Sigmoid colon (tissue), 7 donors: Measurements from ENCODE around the gene CNGA2. TPM values are rescaled to one million over a fixed set of nuclear protein-coding genes. Genes with fewer than 3 reads are reported as not detected.

Experiments used
- DNase-seq: peaks from one replicate; pipeline ENCODE4 v3.0.0-alpha.2; 2019
- H3K27ac ChIP-seq, 4 donors: fragments of 200-600 bp; sonication (generic); one replicate each; pipeline ENCODE4 v1.5.1; 2016 to 2019; ENCODE audit warnings: mild to moderate bottlenecking in 1 of 4
- H3K27me3 ChIP-seq, 3 donors: fragments of 200-600 bp; sonication (generic); one replicate each; pipeline ENCODE4 v1.5.1; 2019; ENCODE audit warnings: mild to moderate bottlenecking in 1 of 3
- H3K36me3 ChIP-seq, 4 donors: fragments of 200-600 bp; sonication (generic); one replicate each; pipeline ENCODE4 v1.5.1; 2016 to 2019
- H3K4me1 ChIP-seq, 4 donors: fragments of 200-600 bp; sonication (generic); one replicate each; pipeline ENCODE4 v1.5.1; 2017 to 2019
- H3K4me3 ChIP-seq, 4 donors: fragments of 200-600 bp; sonication (generic); one replicate each; pipeline ENCODE4 v1.5.1; 2017 to 2019; ENCODE audit warnings: mild to moderate bottlenecking in 2 of 4, moderate library complexity in 1 of 4
- H3K9me3 ChIP-seq, 4 donors: fragments of 200-600 bp in 3 of 4; sonication (generic) in 3 of 4; one replicate each; pipeline versions ENCODE4 v1.5.1 to v1.6.1; 2013 to 2019
- EP300 ChIP-seq, 4 donors: sonication (generic); formaldehyde crosslinking; IDR thresholded peaks; one replicate each; pipeline ENCODE4 v1.6.1; 2017; ENCODE audit warnings: antibody characterized with exemption in 4 of 4
- POLR2A ChIP-seq, 2 donors: fragments of 450-650 bp; IDR thresholded peaks; one replicate each; pipeline ENCODE4 v1.6.1; 2016; ENCODE audit warnings: antibody characterized with exemption in 2 of 2, mild to moderate bottlenecking in 2 of 2, moderate library complexity in 2 of 2
- POLR2AphosphoS5 ChIP-seq, 4 donors: sonication (generic); formaldehyde crosslinking; IDR thresholded peaks; one replicate each; pipeline ENCODE4 v1.6.1; 2017; ENCODE audit warnings: antibody characterized with exemption in 4 of 4
- WGBS, 2 donors: extraction: QIAGEN DNeasy Blood & Tissue Kit; methylation state at CpG; one replicate each; pipeline ENCODE4 v1.1.7; 2013; 5-methylcytosine and 5-hydroxymethylcytosine counted together
- intact Hi-C: fragments of 100-400 bp; cut with DNase I; formaldehyde crosslinking; loops from one replicate; pipeline ENCODE4 v1.15.1; 2023
- polyA plus RNA-seq, 3 donors: library from polyadenylated mRNA; stranded (reverse); fragments of 200-250 nt; gene quantifications; one replicate each; pipeline ENCODE4 v1.2.3, GENCODE V29; 2013
- total RNA-seq, 4 donors: library from RNA; depleted of rRNA; stranded (reverse); fragments of >200 nt; gene quantifications; one replicate each; pipeline ENCODE4 v1.1.0, GENCODE V29; 2016
- TF ChIP-seq, protein P1 (sequence below), 4 experiments: fragments of 450-650 bp in 3 of 4; fragments of 200-600 bp in 1 of 4; IDR thresholded peaks; one replicate each; pipeline ENCODE4 v1.5.1; 2016 to 2019; ENCODE audit warnings: antibody characterized with exemption in 4 of 4, mild to moderate bottlenecking in 3 of 4, moderate library complexity in 2 of 4
- donor health status: healthy with polysubstance abuse.
- donor health status: Bipolar disorder and iron deficiency.
- donor health status: healthy.

The CNGA2 gene
- total and polyA plus RNA-seq, 7 donors, result under 0.01 TPM; not detected in 6

DNA sequence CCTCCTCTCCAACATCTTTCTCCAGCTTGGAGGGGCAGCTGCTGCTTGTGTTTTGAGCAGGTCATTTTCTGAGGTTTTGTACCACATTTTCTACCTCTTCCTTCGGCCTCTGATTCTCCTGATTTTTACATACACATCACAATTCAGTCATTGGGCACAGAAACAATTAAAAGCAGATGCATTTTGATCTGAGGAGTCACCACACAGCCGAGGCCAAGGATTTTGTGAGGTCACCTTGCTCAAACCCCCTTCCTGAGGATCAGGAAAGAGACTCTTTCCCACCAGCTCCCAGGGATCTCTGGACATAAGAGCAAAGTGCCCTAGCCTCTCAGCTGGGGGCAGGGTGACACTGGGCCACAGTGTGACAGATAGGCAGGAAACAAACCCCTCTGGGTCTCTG is 24.1 kb upstream of the CNGA2 start:
- WGBS, 2 donors, result 80 to 82% methylated on average over 2 of the region's 2 CpGs
- H3K9me3 ChIP-seq, result no peaks in the 10 kb centered on the region
- H3K27ac ChIP-seq, result no peak overlapping the region
- H3K4me3 ChIP-seq, result no peak overlapping the region
- no peaks in the 10 kb centered on the region for H3K36me3 ChIP-seq
- no peaks in the 10 kb centered on the region for H3K27me3 ChIP-seq
- no peaks in the 10 kb centered on the region for H3K4me1 ChIP-seq
- TF ChIP-seq EP300 (IDR thresholded peaks at IDR 0.05) (no peak), POLR2AphosphoS5 (IDR thresholded peaks at IDR 0.05) (no peak), POLR2A (IDR thresholded peaks at IDR 0.05) (no peak)
- TF ChIP-seq, protein P1, sequence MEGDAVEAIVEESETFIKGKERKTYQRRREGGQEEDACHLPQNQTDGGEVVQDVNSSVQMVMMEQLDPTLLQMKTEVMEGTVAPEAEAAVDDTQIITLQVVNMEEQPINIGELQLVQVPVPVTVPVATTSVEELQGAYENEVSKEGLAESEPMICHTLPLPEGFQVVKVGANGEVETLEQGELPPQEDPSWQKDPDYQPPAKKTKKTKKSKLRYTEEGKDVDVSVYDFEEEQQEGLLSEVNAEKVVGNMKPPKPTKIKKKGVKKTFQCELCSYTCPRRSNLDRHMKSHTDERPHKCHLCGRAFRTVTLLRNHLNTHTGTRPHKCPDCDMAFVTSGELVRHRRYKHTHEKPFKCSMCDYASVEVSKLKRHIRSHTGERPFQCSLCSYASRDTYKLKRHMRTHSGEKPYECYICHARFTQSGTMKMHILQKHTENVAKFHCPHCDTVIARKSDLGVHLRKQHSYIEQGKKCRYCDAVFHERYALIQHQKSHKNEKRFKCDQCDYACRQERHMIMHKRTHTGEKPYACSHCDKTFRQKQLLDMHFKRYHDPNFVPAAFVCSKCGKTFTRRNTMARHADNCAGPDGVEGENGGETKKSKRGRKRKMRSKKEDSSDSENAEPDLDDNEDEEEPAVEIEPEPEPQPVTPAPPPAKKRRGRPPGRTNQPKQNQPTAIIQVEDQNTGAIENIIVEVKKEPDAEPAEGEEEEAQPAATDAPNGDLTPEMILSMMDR (IDR thresholded peaks at IDR 0.05), result no peak
- no peak for DNase-seq
- intact Hi-C loops, result no loop called here

DNA sequence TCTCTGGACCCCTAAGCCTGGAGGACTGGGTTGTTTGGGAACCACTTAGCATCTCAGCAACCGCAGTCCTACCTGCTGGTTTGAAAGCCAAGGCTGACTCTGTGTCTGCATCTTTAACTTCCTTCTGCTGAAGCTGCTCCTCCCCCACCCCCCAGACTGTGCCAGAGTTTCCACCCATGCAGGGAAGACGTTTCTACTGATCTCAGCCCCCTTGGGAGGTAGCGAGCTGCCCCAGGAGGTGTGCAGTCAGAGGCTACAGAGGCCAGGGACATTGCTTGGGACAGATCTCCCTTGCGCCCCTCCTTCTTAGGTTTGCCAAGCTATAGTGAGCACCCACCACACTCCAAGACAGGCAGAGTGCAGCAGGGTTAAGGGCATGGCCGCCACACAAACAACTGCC is 23.4 kb upstream of the CNGA2 start:
- no peak for DNase-seq
- TF ChIP-seq EP300 (IDR thresholded peaks at IDR 0.05), result no peak
- no peak for TF ChIP-seq POLR2A (IDR thresholded peaks at IDR 0.05)
- TF ChIP-seq, protein P1 (IDR thresholded peaks at IDR 0.05), result no peak
- no peak for TF ChIP-seq POLR2AphosphoS5 (IDR thresholded peaks at IDR 0.05)
- intact Hi-C loops, result no loop called here
- Histone ChIP-seq H3K27ac (no peak overlapping the region), H3K9me3 (no peaks in the 10 kb centered on the region), H3K36me3 (no peaks in the 10 kb centered on the region), H3K4me1 (no peaks in the 10 kb centered on the region), H3K4me3 (no peak overlapping the region), H3K27me3 (no peaks in the 10 kb centered on the region)
- 64 to 74% methylated on average over 5 of the region's 5 CpGs for WGBS, 2 donors

DNA sequence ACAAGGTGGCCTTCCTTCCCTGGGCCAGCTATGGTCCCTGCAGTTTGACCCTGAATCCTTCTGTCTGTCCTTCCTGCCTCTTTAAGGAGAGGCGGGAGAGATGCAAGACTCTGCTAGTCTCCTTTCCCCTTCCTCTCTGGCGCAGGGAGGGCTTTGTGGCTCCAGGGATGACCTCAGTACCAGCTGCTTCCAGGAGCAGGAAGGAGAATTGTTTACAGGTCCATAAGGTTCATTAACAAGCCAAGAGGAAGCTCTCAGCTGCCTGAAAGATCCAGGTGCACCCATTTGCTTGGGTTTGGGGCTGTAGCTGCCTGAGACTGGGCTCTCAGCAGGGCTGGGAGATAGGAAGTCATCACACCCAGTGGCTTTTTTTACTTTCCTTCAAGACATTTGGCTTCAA is 22.8 kb upstream of the CNGA2 start:
- H3K4me3 ChIP-seq, result no peak overlapping the region
- no peak for DNase-seq
- TF ChIP-seq POLR2A (IDR thresholded peaks at IDR 0.05) (no peak), POLR2AphosphoS5 (IDR thresholded peaks at IDR 0.05) (no peak), EP300 (IDR thresholded peaks at IDR 0.05) (no peak)
- TF ChIP-seq, protein P1 (IDR thresholded peaks at IDR 0.05), result no peak
- no peaks in the 10 kb centered on the region for H3K27me3 ChIP-seq
- H3K4me1 ChIP-seq, result no peaks in the 10 kb centered on the region
- no peaks in the 10 kb centered on the region for H3K36me3 ChIP-seq
- no peak overlapping the region for H3K27ac ChIP-seq
- 2 to 19% methylated on average over 2 of the region's 2 CpGs for WGBS, 2 donors
- no peaks in the 10 kb centered on the region for H3K9me3 ChIP-seq
- intact Hi-C loops, result no loop called here

DNA sequence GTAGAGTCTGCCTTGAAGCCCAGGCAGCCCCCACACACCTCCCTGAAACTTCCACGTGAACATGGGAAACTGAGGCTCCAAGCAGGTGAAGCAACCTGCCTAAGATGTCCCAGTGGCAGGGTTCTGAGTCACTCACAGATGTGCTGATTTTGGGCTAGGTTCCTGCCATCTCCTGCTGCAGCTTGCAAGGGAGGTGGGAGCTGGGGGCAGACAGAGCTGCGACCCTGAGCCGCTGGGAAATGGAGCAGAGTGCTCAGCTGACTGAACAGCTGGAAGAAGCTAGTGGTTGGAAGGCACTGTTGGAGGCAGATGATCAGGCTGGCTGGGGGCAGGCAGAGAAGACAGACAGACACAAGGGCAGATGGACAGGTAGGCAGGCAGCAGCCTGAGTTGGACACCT is 22.3 kb upstream of the CNGA2 start:
- no peak for DNase-seq
- Histone ChIP-seq H3K27ac (no peak overlapping the region), H3K4me3 (no peak overlapping the region), H3K36me3 (no peaks in the 10 kb centered on the region), H3K27me3 (no peaks in the 10 kb centered on the region), H3K4me1 (no peaks in the 10 kb centered on the region), H3K9me3 (no peaks in the 10 kb centered on the region)
- TF ChIP-seq, protein P1 (IDR thresholded peaks at IDR 0.05), result no peak
- no peak for TF ChIP-seq EP300 (IDR thresholded peaks at IDR 0.05)
- no peak for TF ChIP-seq POLR2AphosphoS5 (IDR thresholded peaks at IDR 0.05)
- no peak for TF ChIP-seq POLR2A (IDR thresholded peaks at IDR 0.05)
- 60 to 68% methylated on average over 3 of the region's 3 CpGs for WGBS, 2 donors
- intact Hi-C loops, result no loop called here

DNA sequence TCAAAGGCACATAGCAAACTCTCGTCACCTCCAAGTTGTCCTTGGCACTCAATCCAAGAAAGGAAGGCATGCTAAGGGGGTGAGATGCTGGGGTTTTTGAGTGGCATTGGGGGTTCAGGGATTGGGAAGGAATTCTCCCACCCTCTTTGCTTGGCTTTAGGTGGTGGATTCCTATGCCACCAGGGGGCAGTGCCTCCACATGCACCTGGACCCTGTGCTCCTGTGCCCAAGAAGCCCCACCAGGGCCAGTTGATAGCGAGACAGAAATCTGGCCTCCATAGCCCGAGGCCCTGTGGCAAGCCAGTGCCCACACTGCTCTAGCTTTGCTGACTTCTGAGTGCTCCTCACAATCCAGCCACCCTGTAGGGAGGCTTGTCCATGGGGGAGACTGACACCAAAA is 20.7 kb upstream of the CNGA2 start:
- H3K4me1 ChIP-seq, result no peaks in the 10 kb centered on the region
- no peak overlapping the region for H3K27ac ChIP-seq
- no peak overlapping the region for H3K4me3 ChIP-seq
- no peaks in the 10 kb centered on the region for H3K27me3 ChIP-seq
- H3K9me3 ChIP-seq, result no peaks in the 10 kb centered on the region
- DNase-seq, result no peak
- no peaks in the 10 kb centered on the region for H3K36me3 ChIP-seq
- TF ChIP-seq, protein P1 (IDR thresholded peaks at IDR 0.05), result peak in 1 of 4 experiments; percentile 11
- TF ChIP-seq EP300 (IDR thresholded peaks at IDR 0.05), result no peak
- no peak for TF ChIP-seq POLR2A (IDR thresholded peaks at IDR 0.05)
- TF ChIP-seq POLR2AphosphoS5 (IDR thresholded peaks at IDR 0.05), result no peak
- intact Hi-C loops, result no loop called here
- WGBS, 2 donors, result 55 to 64% methylated on average over 3 of the region's 3 CpGs
